T-helper 1 cell treated with Interleukin-12 subunit alpha and Interleukin-12 subunit beta and Interleukin-4 antibody, amounts not matched to agents 30 μg/mL and 1 μg/mL, for 36 hours (primary cell): ENCODE data around the gene BAG5.
A peak's percentile ranks its signal among the peaks of the same experiment; 100 is the strongest.

Source experiments
- H3K27ac Mint-ChIP-seq: one replicate; pipeline ENCODE4 v1.8.0; 2021; ENCODE audit warnings: mild to moderate bottlenecking, mixed read lengths
- H3K27me3 Mint-ChIP-seq: one replicate; pipeline ENCODE4 v1.8.0; 2021; ENCODE audit warnings: low read depth, mixed read lengths
- H3K36me3 Mint-ChIP-seq: one replicate; pipeline ENCODE4 v1.8.0; 2021; ENCODE audit warnings: low read depth, mixed read lengths
- H3K4me1 Mint-ChIP-seq: one replicate; pipeline ENCODE4 v1.8.0; 2021; ENCODE audit warnings: low read depth, mixed read lengths
- H3K4me3 Mint-ChIP-seq: one replicate; pipeline ENCODE4 v1.8.0; 2021; ENCODE audit warnings: mild to moderate bottlenecking, moderate library complexity, mixed read lengths
- H3K9me3 Mint-ChIP-seq: one replicate; pipeline ENCODE4 v1.8.0; 2021; ENCODE audit warnings: mixed read lengths

BAG5 gene

DNA sequence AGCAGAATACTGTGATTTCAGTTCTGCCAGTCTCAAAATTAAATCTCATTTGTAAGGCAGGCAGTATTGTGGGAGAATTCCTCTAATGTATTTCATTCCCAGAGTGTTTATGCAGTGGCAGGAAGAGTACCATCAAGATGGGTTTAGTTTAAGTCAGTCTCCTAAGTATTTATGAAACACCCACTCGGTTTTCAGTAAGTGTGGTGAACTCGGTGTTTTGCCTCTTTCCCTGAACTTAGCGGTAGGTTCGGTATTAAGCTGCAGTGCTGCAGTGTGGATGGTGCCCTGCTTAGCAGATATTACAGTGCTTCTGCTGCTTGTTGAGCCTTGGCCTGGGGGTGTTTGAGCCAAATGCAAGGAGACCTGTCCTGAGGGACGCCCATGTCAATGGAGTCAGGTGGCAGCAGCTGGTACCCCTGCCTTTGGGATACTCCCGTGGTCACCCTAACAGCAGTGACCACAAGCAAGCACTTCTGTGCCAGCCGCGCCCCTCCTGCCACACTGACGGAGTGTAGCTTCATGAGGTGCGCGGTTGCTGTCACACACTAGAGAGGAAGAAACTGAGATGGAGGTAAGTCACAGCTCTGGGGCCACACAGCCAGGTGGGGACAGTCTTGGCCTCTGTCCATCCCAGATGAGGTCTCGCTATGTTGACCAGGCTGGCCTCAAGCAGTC is 16.1 kb upstream of the BAG5 start:
- no peak overlapping the region for H3K4me3 Mint-ChIP-seq
- H3K27ac Mint-ChIP-seq: no peak overlapping the region
- H3K4me1 Mint-ChIP-seq: no peaks in the 10 kb centered on the region
- H3K36me3 Mint-ChIP-seq: peaks cover 13% of the 10 kb centered on the region
- H3K9me3 Mint-ChIP-seq: no peaks in the 10 kb centered on the region
- H3K27me3 Mint-ChIP-seq: no peaks in the 10 kb centered on the region

- H3K4me3 Mint-ChIP-seq: no peak overlapping the region
- H3K27me3 Mint-ChIP-seq: no peaks in the 10 kb centered on the region
- peaks cover 16% of the 10 kb centered on the region for H3K36me3 Mint-ChIP-seq
- H3K27ac Mint-ChIP-seq: peak overlapping the region; percentile 26
- H3K9me3 Mint-ChIP-seq: no peaks in the 10 kb centered on the region
- no peaks in the 10 kb centered on the region for H3K4me1 Mint-ChIP-seq
These were observed 14.0 kb upstream of the BAG5 start for GRCh38 chr14:103576371-103577024.

GRCh38 chr14:103574707-103575285 is 12.3 kb upstream of the BAG5 start:
- no peaks in the 10 kb centered on the region for H3K4me1 Mint-ChIP-seq
- no peak overlapping the region for H3K27ac Mint-ChIP-seq
- H3K36me3 Mint-ChIP-seq: peaks cover 16% of the 10 kb centered on the region
- no peaks in the 10 kb centered on the region for H3K27me3 Mint-ChIP-seq
- H3K9me3 Mint-ChIP-seq: no peaks in the 10 kb centered on the region
- no peak overlapping the region for H3K4me3 Mint-ChIP-seq

GRCh38 chr14:103574104-103574503 is 11.6 kb upstream of the BAG5 start:
- Mint-ChIP-seq H3K27ac (no peak overlapping the region), H3K36me3 (peaks cover 16% of the 10 kb centered on the region), H3K27me3 (no peaks in the 10 kb centered on the region), H3K4me3 (no peak overlapping the region), H3K4me1 (no peaks in the 10 kb centered on the region), H3K9me3 (no peaks in the 10 kb centered on the region)

- Mint-ChIP-seq H3K4me1 (peaks cover 4% of the 10 kb centered on the region), H3K4me3 (no peak overlapping the region), H3K36me3 (peaks cover 5% of the 10 kb centered on the region), H3K27me3 (no peaks in the 10 kb centered on the region), H3K27ac (no peak overlapping the region), H3K9me3 (no peaks in the 10 kb centered on the region)
These were observed 7.0 kb upstream of the BAG5 start for GRCh38 chr14:103569408-103569807.

DNA sequence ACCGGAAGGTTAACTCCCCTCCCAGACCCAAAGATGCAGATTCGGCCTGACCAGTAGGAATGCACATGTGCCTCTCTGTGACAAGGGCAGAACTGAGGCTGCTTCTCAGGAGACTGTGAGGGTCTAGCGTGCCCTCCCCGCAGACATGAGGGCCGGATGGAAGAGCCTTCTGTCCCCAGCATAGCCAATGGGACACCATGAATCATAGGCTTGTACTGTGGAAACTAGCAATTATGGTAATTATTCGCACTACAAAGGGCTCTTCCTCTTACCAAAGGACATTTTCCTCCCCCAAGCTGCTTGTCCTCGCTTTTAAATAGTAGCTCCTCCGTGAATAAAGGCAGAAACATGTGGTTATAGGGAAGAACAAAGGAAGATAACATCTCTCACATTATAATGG is 6.5 kb upstream of the BAG5 start:
- H3K9me3 Mint-ChIP-seq: no peaks in the 10 kb centered on the region
- H3K4me3 Mint-ChIP-seq: no peak overlapping the region
- H3K27me3 Mint-ChIP-seq: no peaks in the 10 kb centered on the region
- peaks cover 4% of the 10 kb centered on the region for H3K36me3 Mint-ChIP-seq
- H3K4me1 Mint-ChIP-seq: peaks cover 7% of the 10 kb centered on the region
- H3K27ac Mint-ChIP-seq: no peak overlapping the region

DNA sequence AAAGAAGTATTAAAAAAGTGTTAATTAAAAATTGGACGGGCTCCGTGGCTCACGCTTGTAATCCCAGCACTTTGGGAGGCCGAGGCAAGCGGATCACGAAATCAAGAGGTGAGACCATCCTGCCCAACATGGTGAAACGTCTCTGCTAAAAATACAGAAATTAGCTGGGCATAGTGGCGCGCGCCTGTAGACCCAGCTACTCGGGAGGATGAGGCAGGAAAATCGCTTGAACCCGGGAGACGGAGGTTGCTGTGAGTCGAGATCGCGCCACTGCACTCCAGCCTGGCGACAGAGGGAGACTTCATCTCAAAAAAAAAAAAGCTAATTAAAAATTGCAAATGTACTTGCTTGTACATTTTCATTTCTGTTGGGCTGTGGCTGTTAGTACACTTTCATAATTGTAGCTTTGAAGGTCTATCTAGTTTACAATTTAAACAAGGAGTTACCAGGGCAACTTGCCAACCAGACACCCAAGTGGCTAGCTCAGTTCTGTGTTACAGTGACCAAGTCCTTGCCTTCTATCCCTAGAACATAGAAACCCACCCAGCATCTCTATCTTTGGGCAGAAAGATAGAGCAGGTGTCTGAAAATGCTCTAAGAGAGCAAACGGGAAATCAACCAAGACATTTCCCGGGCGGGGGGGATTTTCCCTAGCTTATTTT is 1.5 kb upstream of the BAG5 start:
- H3K9me3 Mint-ChIP-seq: no peaks in the 10 kb centered on the region
- peaks cover 33% of the 10 kb centered on the region for H3K4me1 Mint-ChIP-seq
- H3K27ac Mint-ChIP-seq: peak overlapping the region; percentile 31
- peaks cover 14% of the 10 kb centered on the region for H3K36me3 Mint-ChIP-seq
- H3K4me3 Mint-ChIP-seq: peak overlapping the region; percentile 91
- no peaks in the 10 kb centered on the region for H3K27me3 Mint-ChIP-seq

GRCh38 chr14:103563226-103563620 is 766 bp upstream of the BAG5 start:
- no peaks in the 10 kb centered on the region for H3K9me3 Mint-ChIP-seq
- H3K36me3 Mint-ChIP-seq: peaks cover 17% of the 10 kb centered on the region
- no peaks in the 10 kb centered on the region for H3K27me3 Mint-ChIP-seq
- peak overlapping the region; percentile 91 for H3K4me3 Mint-ChIP-seq
- peak overlapping the region; percentile 83 for H3K27ac Mint-ChIP-seq
- peaks cover 35% of the 10 kb centered on the region for H3K4me1 Mint-ChIP-seq

DNA sequence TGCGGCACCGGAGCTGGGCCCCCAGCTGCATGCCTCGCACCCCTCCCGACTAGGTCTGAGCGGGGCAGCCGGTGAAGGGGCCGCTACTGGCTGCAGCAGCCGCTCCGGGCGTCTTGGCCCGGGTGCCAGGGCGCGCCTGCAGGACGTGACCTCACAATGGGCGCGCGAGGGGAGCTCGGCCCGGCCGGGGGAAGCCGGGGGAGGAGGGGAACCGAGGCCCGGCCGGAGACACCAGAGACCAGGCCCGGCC is 353 bp downstream of the BAG5 start:
- H3K36me3 Mint-ChIP-seq: peaks cover 19% of the 10 kb centered on the region
- H3K4me1 Mint-ChIP-seq: peaks cover 36% of the 10 kb centered on the region
- no peaks in the 10 kb centered on the region for H3K27me3 Mint-ChIP-seq
- H3K4me3 Mint-ChIP-seq: peak overlapping the region; percentile 96
- H3K27ac Mint-ChIP-seq: peak overlapping the region; percentile 90
- H3K9me3 Mint-ChIP-seq: no peaks in the 10 kb centered on the region

DNA sequence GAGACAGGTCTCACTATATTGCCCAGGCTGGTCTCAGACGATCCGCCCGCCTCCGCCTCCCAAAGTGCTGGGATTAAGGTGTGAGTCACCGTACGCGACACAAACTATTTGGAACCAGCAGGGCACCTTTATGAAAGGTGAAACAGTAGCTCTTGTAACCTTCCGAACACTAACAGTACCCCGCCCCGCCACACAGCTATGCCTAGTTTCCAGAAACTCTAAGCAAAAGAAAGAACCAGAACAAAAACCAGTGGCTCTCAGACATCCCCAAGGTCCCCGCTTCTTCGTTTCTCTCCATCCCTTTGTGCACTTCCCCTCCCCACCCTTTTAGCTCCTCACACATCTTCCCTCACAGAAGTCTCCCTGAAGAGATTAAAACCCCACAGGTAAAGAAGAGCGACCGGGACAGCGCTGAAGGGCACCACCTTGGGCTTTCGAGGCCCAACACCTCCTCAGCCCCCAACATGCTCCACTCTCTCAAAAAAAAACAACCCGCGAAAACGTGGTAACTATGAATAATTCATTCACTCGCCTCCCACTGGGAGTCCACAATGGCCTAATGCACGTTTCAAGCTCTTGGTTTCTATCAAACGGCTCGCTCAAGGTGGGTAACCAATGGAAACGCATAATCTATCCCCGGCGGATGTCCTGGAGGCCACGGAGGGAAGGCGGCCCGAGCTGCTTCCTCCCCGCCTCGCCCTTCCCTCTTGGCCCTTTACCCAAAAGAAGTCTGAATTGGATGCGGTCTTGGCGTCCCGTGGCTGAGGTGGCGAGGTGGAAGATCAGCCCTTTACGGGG is 877 bp downstream of the BAG5 start:
- H3K4me3 Mint-ChIP-seq: peak overlapping the region; percentile 96
- no peaks in the 10 kb centered on the region for H3K27me3 Mint-ChIP-seq
- H3K27ac Mint-ChIP-seq: peak overlapping the region; percentile 90
- H3K9me3 Mint-ChIP-seq: no peaks in the 10 kb centered on the region
- H3K4me1 Mint-ChIP-seq: peaks cover 37% of the 10 kb centered on the region
- H3K36me3 Mint-ChIP-seq: peaks cover 19% of the 10 kb centered on the region

DNA sequence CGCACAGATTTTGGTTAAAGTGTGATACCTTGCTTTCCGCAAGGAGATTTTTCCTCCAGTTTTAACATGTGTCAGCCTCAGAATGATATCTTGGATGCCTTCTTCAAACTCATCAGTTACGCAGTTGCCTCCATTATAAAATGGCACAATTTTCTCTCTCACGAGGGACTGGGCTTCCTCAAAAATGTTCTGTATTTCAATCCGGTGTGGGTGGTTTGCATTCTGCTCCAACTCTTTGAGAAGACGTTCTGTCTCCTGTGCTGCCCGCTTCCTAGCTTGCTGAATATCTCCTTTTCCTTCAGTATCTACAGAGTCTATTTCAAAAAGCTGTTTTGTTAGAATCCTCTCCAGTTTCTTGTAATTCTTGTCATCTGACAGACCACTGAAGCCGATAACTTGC is 1.8 kb downstream of the BAG5 start:
- Mint-ChIP-seq H3K27ac (no peak overlapping the region), H3K36me3 (peaks cover 19% of the 10 kb centered on the region), H3K4me3 (peak overlapping the region; percentile 96), H3K4me1 (peaks cover 37% of the 10 kb centered on the region), H3K9me3 (no peaks in the 10 kb centered on the region), H3K27me3 (no peaks in the 10 kb centered on the region)

- Mint-ChIP-seq H3K27ac (no peak overlapping the region), H3K9me3 (no peaks in the 10 kb centered on the region)
These were observed 2.7 kb downstream of the BAG5 start for GRCh38 chr14:103559766-103560165.

GRCh38 chr14:103558071-103558882 is 4.2 kb downstream of the BAG5 start:
- H3K4me3 Mint-ChIP-seq: no peak overlapping the region

More at GRCh38 chr14:103559766-103560165, 2.7 kb downstream of the BAG5 start:
- Mint-ChIP-seq H3K4me1 (peaks cover 35% of the 10 kb centered on the region), H3K4me3 (no peak overlapping the region), H3K27me3 (no peaks in the 10 kb centered on the region), H3K36me3 (peaks cover 21% of the 10 kb centered on the region)

More at GRCh38 chr14:103558071-103558882, 4.2 kb downstream of the BAG5 start:
- no peaks in the 10 kb centered on the region for H3K9me3 Mint-ChIP-seq
- no peaks in the 10 kb centered on the region for H3K27me3 Mint-ChIP-seq
- no peak overlapping the region for H3K27ac Mint-ChIP-seq
- peaks cover 29% of the 10 kb centered on the region for H3K4me1 Mint-ChIP-seq
- H3K36me3 Mint-ChIP-seq: peaks cover 22% of the 10 kb centered on the region
